ENCODE results near the gene CTSW. TPM values are rescaled to one million over a fixed set of nuclear protein-coding genes. Genes with fewer than 3 reads are reported as not detected.

CTSW gene
- total RNA-seq, 2 experiments from 2014 or later, result 39.3 to 41.5 TPM

- H3K27ac Mint-ChIP-seq, result peak overlapping the region; percentile 16
- H3K4me1 Mint-ChIP-seq, result peaks cover 25% of the 10 kb centered on the region
Measured at GRCh38 chr11:65917077-65917433, 37.4 kb downstream of the CTSW start.

GRCh38 chr11:65917434-65918210 lies 38.0 kb downstream of the CTSW start:
- peak overlapping the region; percentile 85 for H3K4me3 Mint-ChIP-seq
- DNase-seq, result no peak
- no peaks in the 10 kb centered on the region for H3K27me3 Mint-ChIP-seq
- H3K27ac Mint-ChIP-seq, result no peak overlapping the region
- H3K9me3 Mint-ChIP-seq, result no peaks in the 10 kb centered on the region
- peaks cover 29% of the 10 kb centered on the region for H3K4me1 Mint-ChIP-seq
- H3K36me3 Mint-ChIP-seq, result no peaks in the 10 kb centered on the region

More at GRCh38 chr11:65917077-65917433, 37.4 kb downstream of the CTSW start:
- Mint-ChIP-seq H3K36me3 (no peaks in the 10 kb centered on the region), H3K4me3 (peak overlapping the region; percentile 85), H3K9me3 (no peaks in the 10 kb centered on the region), H3K27me3 (no peaks in the 10 kb centered on the region)
- DNase-seq, result no peak

GRCh38 chr11:65918211-65919140 lies 38.8 kb downstream of the CTSW start, which contains the start of gene C11orf68:
TSS of gene C11orf68 (minus strand) at chr11:65919062. CDS start at chr11:65919031, 31 bp downstream.
- Mint-ChIP-seq H3K4me1 (peaks cover 29% of the 10 kb centered on the region), H3K27ac (peak within 1 kb of the TSS; percentile 88), H3K9me3 (no peaks in the 10 kb centered on the region), H3K36me3 (peaks cover 1% of the 10 kb centered on the region), H3K27me3 (no peaks in the 10 kb centered on the region), H3K4me3 (peak within 1 kb of the TSS; percentile 95)
- no peak for DNase-seq

GRCh38 chr11:65919141-65919572 lies 39.5 kb downstream of the CTSW start, which contains the start of gene DRAP1:
TSS of gene DRAP1 (plus strand) at chr11:65919426. CDS start at chr11:65919502, 76 bp downstream.
- peak; percentile 98 for DNase-seq
- Mint-ChIP-seq H3K27me3 (no peaks in the 10 kb centered on the region), H3K27ac (peak within 1 kb of the TSS; percentile 88), H3K9me3 (no peaks in the 10 kb centered on the region), H3K4me3 (peak within 1 kb of the TSS; percentile 95), H3K36me3 (peaks cover 2% of the 10 kb centered on the region), H3K4me1 (peaks cover 29% of the 10 kb centered on the region)

GRCh38 chr11:65919573-65920371 lies 40.1 kb downstream of the CTSW start:
- Mint-ChIP-seq H3K4me3 (peak overlapping the region; percentile 95), H3K27me3 (no peaks in the 10 kb centered on the region), H3K36me3 (peaks cover 2% of the 10 kb centered on the region), H3K27ac (peak overlapping the region; percentile 88), H3K9me3 (no peaks in the 10 kb centered on the region), H3K4me1 (peaks cover 29% of the 10 kb centered on the region)
- peak; percentile 71 for DNase-seq

- H3K27me3 Mint-ChIP-seq, result no peaks in the 10 kb centered on the region
- no peak for DNase-seq
- peaks cover 2% of the 10 kb centered on the region for H3K36me3 Mint-ChIP-seq
- H3K27ac Mint-ChIP-seq, result peak overlapping the region; percentile 88
- H3K9me3 Mint-ChIP-seq, result no peaks in the 10 kb centered on the region
- peaks cover 23% of the 10 kb centered on the region for H3K4me1 Mint-ChIP-seq
- peak overlapping the region; percentile 95 for H3K4me3 Mint-ChIP-seq
Measured at GRCh38 chr11:65920372-65920802, 40.8 kb downstream of the CTSW start.

GRCh38 chr11:65921033-65921555 lies 41.5 kb downstream of the CTSW start:
- Mint-ChIP-seq H3K4me1 (peaks cover 23% of the 10 kb centered on the region), H3K4me3 (peak overlapping the region; percentile 95), H3K9me3 (no peaks in the 10 kb centered on the region), H3K27me3 (no peaks in the 10 kb centered on the region), H3K36me3 (peaks cover 2% of the 10 kb centered on the region), H3K27ac (no peak overlapping the region)
- no peak for DNase-seq

- peaks cover 2% of the 10 kb centered on the region for H3K36me3 Mint-ChIP-seq
- no peak for DNase-seq
- H3K9me3 Mint-ChIP-seq, result no peaks in the 10 kb centered on the region
- no peak overlapping the region for H3K4me3 Mint-ChIP-seq
- H3K27me3 Mint-ChIP-seq, result no peaks in the 10 kb centered on the region
- H3K4me1 Mint-ChIP-seq, result peaks cover 17% of the 10 kb centered on the region
- no peak overlapping the region for H3K27ac Mint-ChIP-seq
Measured at GRCh38 chr11:65921876-65922275, 42.2 kb downstream of the CTSW start.

GRCh38 chr11:65922565-65922964 lies 42.9 kb downstream of the CTSW start:
- Mint-ChIP-seq H3K4me1 (peaks cover 18% of the 10 kb centered on the region), H3K36me3 (peaks cover 4% of the 10 kb centered on the region), H3K27ac (no peak overlapping the region), H3K9me3 (no peaks in the 10 kb centered on the region), H3K4me3 (no peak overlapping the region), H3K27me3 (no peaks in the 10 kb centered on the region)
- no peak for DNase-seq

- H3K4me3 Mint-ChIP-seq, result no peak overlapping the region
- DNase-seq, result no peak
- no peak overlapping the region for H3K27ac Mint-ChIP-seq
- peaks cover 4% of the 10 kb centered on the region for H3K36me3 Mint-ChIP-seq
- H3K4me1 Mint-ChIP-seq, result peaks cover 36% of the 10 kb centered on the region
- no peaks in the 10 kb centered on the region for H3K27me3 Mint-ChIP-seq
- no peaks in the 10 kb centered on the region for H3K9me3 Mint-ChIP-seq
Measured at GRCh38 chr11:65925397-65925796, 45.8 kb downstream of the CTSW start.

GRCh38 chr11:65927904-65928397 lies 48.3 kb downstream of the CTSW start:
- H3K4me3 Mint-ChIP-seq, result peak overlapping the region; percentile 76
- peaks cover 4% of the 10 kb centered on the region for H3K36me3 Mint-ChIP-seq
- H3K4me1 Mint-ChIP-seq, result peaks cover 45% of the 10 kb centered on the region
- peak; percentile 76 for DNase-seq
- H3K9me3 Mint-ChIP-seq, result no peaks in the 10 kb centered on the region
- H3K27me3 Mint-ChIP-seq, result no peaks in the 10 kb centered on the region
- H3K27ac Mint-ChIP-seq, result peak overlapping the region; percentile 96

GRCh38 chr11:65928667-65929066 lies 49.0 kb downstream of the CTSW start:
- Mint-ChIP-seq H3K4me1 (peaks cover 45% of the 10 kb centered on the region), H3K27me3 (no peaks in the 10 kb centered on the region), H3K27ac (peak overlapping the region; percentile 96), H3K4me3 (peak overlapping the region; percentile 76), H3K9me3 (no peaks in the 10 kb centered on the region), H3K36me3 (peaks cover 2% of the 10 kb centered on the region)
- no peak for DNase-seq

- Mint-ChIP-seq H3K4me1 (peaks cover 42% of the 10 kb centered on the region), H3K36me3 (peaks cover 2% of the 10 kb centered on the region), H3K27ac (peak overlapping the region; percentile 60), H3K4me3 (no peak overlapping the region), H3K27me3 (no peaks in the 10 kb centered on the region), H3K9me3 (no peaks in the 10 kb centered on the region)
- no peak for DNase-seq
Measured at GRCh38 chr11:65931773-65932557, 52.3 kb downstream of the CTSW start.

Data from activated naive CD8-positive, alpha-beta T cell treated with anti-CD3 and anti-CD28 coated beads for 36 hours (primary cell).